Fibroblast of villous mesenchyme (primary cell): Measurements from ENCODE around the gene C3orf85. TPM values are rescaled to one million over a fixed set of nuclear protein-coding genes. Genes with fewer than 3 reads are reported as not detected.

ENCODE experiments used
- DNase-seq: peaks from one replicate; pipeline ENCODE4 v3.0.0-alpha.2; 2010; ENCODE audit warnings: low read depth
- H3K4me3 ChIP-seq: 2 replicates; pipeline ENCODE4 v1.5.1; 2011; ENCODE audit warnings: low read depth, mild to moderate bottlenecking, low read length
- CTCF ChIP-seq: IDR thresholded peaks from 2 replicates; pipeline ENCODE4 v1.5.1; 2012; ENCODE audit warnings: low read depth, mild to moderate bottlenecking, low read length; ENCODE audit not compliant: insufficient read depth
- total RNA-seq: library from RNA; depleted of rRNA; stranded (reverse); fragments of >200 nt; gene quantifications from 2 replicates; pipeline ENCODE4 v1.2.3, GENCODE V29; 2012

Gene C3orf85
- total RNA-seq, 1 donor = not detected

GRCh38 chr3:109140318-109140717 lies 3.8 kb downstream of the C3orf85 start:
- H3K4me3 ChIP-seq = no peak overlapping the region
- DNase-seq = no peak
- no peak for TF ChIP-seq CTCF

GRCh38 chr3:109143646-109144045 lies 7.1 kb downstream of the C3orf85 start:
- no peak overlapping the region for H3K4me3 ChIP-seq
- no peak for TF ChIP-seq CTCF

GRCh38 chr3:109149078-109149477 lies 12.6 kb downstream of the C3orf85 start:
- no peak for DNase-seq
- no peak overlapping the region for H3K4me3 ChIP-seq
- no peak for TF ChIP-seq CTCF

More at GRCh38 chr3:109143646-109144045, 7.1 kb downstream of the C3orf85 start:
- no peak for DNase-seq

DNA sequence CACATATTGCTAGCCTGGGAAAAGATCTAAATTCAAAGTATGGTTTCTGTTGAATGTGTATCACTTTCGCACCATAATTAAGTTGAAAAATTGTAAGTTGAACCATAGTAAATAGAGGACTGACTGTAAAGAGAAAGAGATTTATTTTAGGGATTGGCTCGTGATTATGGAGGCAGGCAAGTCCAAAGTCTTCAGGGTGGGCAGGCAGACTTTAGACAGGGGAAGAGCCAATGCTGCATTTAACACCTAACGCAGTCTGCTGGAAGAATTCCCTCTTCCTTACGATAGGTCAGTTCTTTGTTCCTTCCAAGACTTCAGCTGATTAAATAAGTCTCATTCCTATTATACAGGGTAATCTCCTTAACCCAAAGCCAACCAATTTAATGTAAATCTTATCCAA lies 15.8 kb downstream of the C3orf85 start:
- DNase-seq = no peak
- TF ChIP-seq CTCF = no peak
- H3K4me3 ChIP-seq = no peak overlapping the region

GRCh38 chr3:109154979-109155378 lies 18.5 kb downstream of the C3orf85 start:
- DNase-seq = no peak
- no peak for TF ChIP-seq CTCF
- no peak overlapping the region for H3K4me3 ChIP-seq

GRCh38 chr3:109155828-109156227 lies 19.3 kb downstream of the C3orf85 start:
- no peak for TF ChIP-seq CTCF
- no peak overlapping the region for H3K4me3 ChIP-seq
- DNase-seq = no peak

GRCh38 chr3:109161487-109162123 lies 25.1 kb downstream of the C3orf85 start:
- no peak overlapping the region for H3K4me3 ChIP-seq
- DNase-seq = no peak
- no peak for TF ChIP-seq CTCF
